K562 (cell line): ENCODE measurements around the gene CCDC9B. TPM values are rescaled to one million over a fixed set of nuclear protein-coding genes. Genes with fewer than 3 reads are reported as not detected.

ENCODE experiments used
- ATAC-seq: fragments of 200-7000 bp; cut with Tn5 transposase; 3 replicates; pipeline ENCODE4 v1.9.1; 2020; ENCODE audit warnings: moderate library complexity
- BruUV-seq: library from RNA; stranded (reverse); fragments of 400-500 nt; replicated peaks from 2 replicates; lab custom pipeline; 2021; lab: Mats Ljungman, UMichigan
- CTCF ChIA-PET: fragments of 300-600 bp; formaldehyde crosslinking; extraction: SDS; loops from one replicate; lab custom pipeline; 2021; ENCODE audit warnings: low intra/inter-chr PET ratio; lab: Yijun Ruan, JAX
- POLR2A ChIA-PET: fragments of 300-600, 350-650 bp; sonication (Branson Sonifier 250); formaldehyde crosslinking; extraction: SDS; loops from one replicate; lab custom pipeline; 2021; ENCODE audit warnings: antibody characterized with exemption, inconsistent platforms; lab: Yijun Ruan, JAX
- DNase-seq, 4 experiments: peaks; one replicate each; pipeline versions ENCODE4 v3.0.0 to v3.0.0-alpha.2; 2011 to 2018; ENCODE audit warnings: low spot score in 3 of 4, mixed read lengths in 3 of 4; ENCODE audit errors: extremely low read depth in 1 of 4
- FAIRE-seq: peaks from 2 replicates; lab custom pipeline; 2011; peaks lifted over from hg19 to GRCh38; lab: Jason Lieb, UNC
- H2AFZ ChIP-seq: 2 replicates; pipeline ENCODE4 v1.6.0; 2011; ENCODE audit warnings: low read depth, low read length, control low read depth, inconsistent platforms
- H3K27ac ChIP-seq: fragments of 200-600 bp; 3 replicates; pipeline ENCODE4 v1.8.0; 2011; ENCODE audit warnings: low read depth, mild to moderate bottlenecking, control low read depth, inconsistent platforms, low read length, moderate library complexity, mixed read lengths; ENCODE audit errors: extremely low read depth
- H3K27me3 ChIP-seq, 2 experiments: fragments of 300-600 bp in 1 of 2; 2 replicates in 1 of 2; 3 replicates in 1 of 2; pipeline versions ENCODE4 v1.6.0 to v1.8.0; 2011; ENCODE audit warnings: inconsistent platforms in 2 of 2, low read length in 2 of 2, mild to moderate bottlenecking in 1 of 2, mixed read lengths in 1 of 2, moderate library complexity in 1 of 2; ENCODE audit not compliant: control insufficient read depth in 2 of 2, insufficient read depth in 2 of 2
- H3K36me3 ChIP-seq: fragments of 300-600 bp; 3 replicates; pipeline ENCODE4 v1.8.0; 2011; ENCODE audit warnings: mild to moderate bottlenecking, low read length, inconsistent platforms; ENCODE audit not compliant: control insufficient read depth, insufficient read depth
- H3K4me1 ChIP-seq, 2 experiments: fragments of 200-600 bp in 1 of 2; replicated peaks in 1 of 2; 2 replicates in 1 of 2; 3 replicates in 1 of 2; pipeline versions ENCODE4 v1.5.1 to v1.8.0; 2011; ENCODE audit warnings: inconsistent platforms in 2 of 2, low read length in 2 of 2, mild to moderate bottlenecking in 1 of 2, mixed read lengths in 1 of 2, moderate library complexity in 1 of 2; ENCODE audit not compliant: control insufficient read depth in 2 of 2, insufficient read depth in 2 of 2
- H3K4me2 ChIP-seq: 2 replicates; pipeline ENCODE4 v1.6.1; 2011; ENCODE audit warnings: low read length, control low read depth, inconsistent platforms, mixed read lengths; ENCODE audit not compliant: insufficient read depth
- H3K4me3 ChIP-seq: fragments of 200-600 bp; sonication (generic), shearing (Covaris generic); 2 replicates; pipeline ENCODE4 v1.5.1; 2016; ENCODE audit warnings: control low read depth, inconsistent platforms
- H3K79me2 ChIP-seq: fragments of 200-600 bp; 3 replicates; pipeline ENCODE4 v1.8.0; 2011; ENCODE audit warnings: low read length, inconsistent platforms; ENCODE audit not compliant: control insufficient read depth, insufficient read depth
- H3K9ac ChIP-seq, 2 experiments: 2 replicates each; pipeline versions ENCODE4 v1.6.0 to v1.6.1; 2011; ENCODE audit warnings: low read depth in 2 of 2, low read length in 2 of 2, control low read depth in 1 of 2, inconsistent platforms in 1 of 2, mild to moderate bottlenecking in 1 of 2, mixed read lengths in 1 of 2; ENCODE audit not compliant: insufficient read depth in 1 of 2
- H3K9me1 ChIP-seq: one replicate; pipeline ENCODE4 v1.6.0; 2011; ENCODE audit warnings: inconsistent platforms, mild to moderate bottlenecking, low read length, moderate library complexity; ENCODE audit not compliant: control insufficient read depth, insufficient read depth
- H3K9me3 ChIP-seq: replicated peaks from 2 replicates; pipeline ENCODE4 v1.5.1; 2011; ENCODE audit warnings: low read depth, low read length, inconsistent platforms; ENCODE audit not compliant: control insufficient read depth, insufficient read depth
- H4K20me1 ChIP-seq: replicated peaks from 2 replicates; pipeline ENCODE4 v1.6.1; 2011; ENCODE audit warnings: low read length, inconsistent platforms, mixed read lengths; ENCODE audit not compliant: control insufficient read depth, insufficient read depth
- BCOR ChIP-seq: fragments of 450-650 bp; IDR thresholded peaks from 2 replicates; pipeline ENCODE4 v1.6.1; 2016
- CSDE1 ChIP-seq, 2 experiments: fragments of 450-650 bp; IDR thresholded peaks; 2 replicates each; pipeline ENCODE4 v1.6.1; 2016; ENCODE audit warnings: mild to moderate bottlenecking in 1 of 2
- CXXC5 ChIP-seq: fragments of 250-450 bp; sonication (Bioruptor Pico); IDR thresholded peaks from 2 replicates; pipeline ENCODE4 v1.8.0; 2022; ENCODE audit warnings: inconsistent platforms, mild to moderate bottlenecking, moderate library complexity
- DACH1 ChIP-seq: fragments of 450-650 bp; IDR thresholded peaks from 2 replicates; pipeline ENCODE4 v1.6.1; 2018; ENCODE audit not compliant: partially characterized antibody
- HNRNPH1 ChIP-seq: fragments of 200-400 bp; formaldehyde crosslinking; optimal IDR thresholded peaks from 2 replicates; pipeline ENCODE3; 2017; ENCODE audit warnings: low read depth, mild to moderate bottlenecking, low read length, moderate library complexity
- ILF3 ChIP-seq: fragments of 450-650 bp; IDR thresholded peaks from 2 replicates; pipeline ENCODE4 v1.6.1; 2018; ENCODE audit warnings: antibody characterized with exemption, mild to moderate bottlenecking, moderate library complexity, borderline replicate concordance
- KAT8 ChIP-seq: fragments of 450-650 bp; IDR thresholded peaks from 2 replicates; pipeline ENCODE4 v1.6.1; 2016; ENCODE audit warnings: low read depth, mild to moderate bottlenecking
- RBM15 ChIP-seq: fragments of 200-400 bp; formaldehyde crosslinking; IDR thresholded peaks from 2 replicates; pipeline ENCODE4 v1.6.1; 2018; ENCODE audit warnings: mild to moderate bottlenecking, low read length, moderate library complexity; ENCODE audit not compliant: insufficient read depth
- SMAD2 ChIP-seq: fragments of 150-350 bp; IDR thresholded peaks from 2 replicates; pipeline ENCODE4 v1.6.1; 2014; ENCODE audit warnings: low read depth, mild to moderate bottlenecking, low read length
- TSC22D4 ChIP-seq: fragments of 450-650 bp; IDR thresholded peaks from 2 replicates; pipeline ENCODE4 v1.6.1; 2016; ENCODE audit warnings: missing genetic modification characterization, missing biosample characterization, control low read depth
- ZNF232 ChIP-seq: sonication (generic); formaldehyde crosslinking; IDR thresholded peaks from 2 replicates; pipeline ENCODE4 v1.8.0; 2022; ENCODE audit warnings: mild to moderate bottlenecking, missing genetic modification reagents
- ZNF561 ChIP-seq: fragments of 450-650 bp; formaldehyde crosslinking; conservative IDR thresholded peaks from 2 replicates; pipeline ENCODE4 v1.4.0; 2020; ENCODE audit warnings: mild to moderate bottlenecking, moderate library complexity
- ZNF609 ChIP-seq: sonication (generic); formaldehyde crosslinking; IDR thresholded peaks from 2 replicates; pipeline ENCODE4 v1.8.1; 2023; ENCODE audit warnings: missing genetic modification reagents, mild to moderate bottlenecking, borderline replicate concordance
- WGBS: fragments of 100-300 bp; shearing (Covaris generic); methylation state at CpG from one replicate; pipeline ENCODE4 v1.1.6; 2016; ENCODE audit warnings: low coverage, mixed read lengths; ENCODE audit not compliant: insufficient coverage; ENCODE audit errors: missing lambda C conversion rate; 5-methylcytosine and 5-hydroxymethylcytosine counted together
- in situ Hi-C: fragments of 300-500 bp; cut with MboI; formaldehyde crosslinking; loops from 4 replicates; pipeline ENCODE4 v1.15.0; 2018; ENCODE audit warnings: inconsistent platforms, mixed read lengths
- intact Hi-C: fragments of 100-400 bp; cut with micrococcal nuclease; formaldehyde crosslinking; loops from 2 replicates; pipeline ENCODE4 v1.14.2; 2022
- polyA plus RNA-seq, 8 experiments: library from polyadenylated mRNA; depleted of rRNA in 4 of 8; stranded (reverse) in 5 of 8; unstranded in 3 of 8; fragments of >200 nt; fragmentation: Nextera tagmentation in 2 of 8; fragmentation: Illumina TruSeq in 1 of 8; extraction: Ambion mirVana in 2 of 8; extraction: Trizol in 1 of 8; gene quantifications; 2 replicates each; pipeline versions ENCODE4 v1.2.1 to v1.2.3, GENCODE V29; 2011 to 2014; ENCODE audit warnings: inconsistent platforms in 1 of 8, missing spikeins in 1 of 8
- total RNA-seq, 7 experiments: library from RNA; depleted of rRNA in 6 of 7; stranded (reverse); fragments of >200 nt in 6 of 7; fragmentation: Illumina TruSeq in 2 of 7; extraction: Trizol in 2 of 7; gene quantifications; 2 replicates each; pipeline versions ENCODE4 v1.2.1 to v1.2.3, GENCODE V29; 2011 to 2021; ENCODE audit warnings: low replicate concordance in 1 of 7

Gene CCDC9B
- total and polyA plus RNA-seq, 9 of the 15 experiments (the other 6 are each of a cell fraction or from before 2014, with no cell fraction given) = 0.01 to 0.47 (median 0.15) TPM; not detected in 1

GRCh38 chr15:40286794-40287193 lies 53.9 kb downstream of the CCDC9B start:
- no peaks in the 10 kb centered on the region for H4K20me1 ChIP-seq
- ChIA-PET POLR2A (interaction anchor here (0.6 to 1.0 kb wide), 2 partner anchors 67 to 662 kb away, joined by 3 read pairs; no protein-coding TSS in a partner anchor), CTCF (no interaction called here)
- H3K9me3 ChIP-seq = no peaks in the 10 kb centered on the region
- WGBS = 32% methylated on average over 7 of the region's 7 CpGs
- no peak overlapping the region for H2AFZ ChIP-seq
- ATAC-seq (no peak), FAIRE-seq (no peak), DNase-seq (no peak)
- H3K79me2 ChIP-seq = no peaks in the 10 kb centered on the region
- H3K9me1 ChIP-seq = no peaks in the 10 kb centered on the region
- intact Hi-C loops (no loop called here), in situ Hi-C loops (no loop called here)
- no peaks in the 10 kb centered on the region for H3K36me3 ChIP-seq
- H3K27ac ChIP-seq = no peak overlapping the region
- BruUV-seq = no TSS peak
- H3K4me3 ChIP-seq = no peak overlapping the region
- no peak overlapping the region for H3K4me2 ChIP-seq
- H3K27me3 ChIP-seq = peaks cover 2% of the 10 kb centered on the region in 2 experiments; a peak in 3 of 5 replicates
- no peak for TF ChIP-seq ILF3
- TF ChIP-seq ZNF232 (CRISPR knock-in tag) = no peak
- no peak for TF ChIP-seq HNRNPH1
- H3K9ac ChIP-seq = no peak overlapping the region
- peaks cover 0 to 42% of the 10 kb centered on the region in 2 experiments; a peak in 3 of 5 replicates for H3K4me1 ChIP-seq

- peak overlapping the region in 1 of 2 experiments; percentile 17; a peak in 1 of 4 replicates for H3K9ac ChIP-seq
- FAIRE-seq = no peak
- BruUV-seq = no TSS peak
- intact Hi-C loops = no loop called here
- 23% methylated on average over 7 of the region's 7 CpGs for WGBS
- H3K4me2 ChIP-seq = no peak overlapping the region
- no peak overlapping the region for H3K27ac ChIP-seq
- no peak overlapping the region for H2AFZ ChIP-seq
- peaks cover 0 to 42% of the 10 kb centered on the region in 2 experiments; a peak in 3 of 5 replicates for H3K4me1 ChIP-seq
- H3K4me3 ChIP-seq = no peak overlapping the region
- ATAC-seq = no peak
- ChIA-PET POLR2A (interaction anchor here (1.0 to 1.6 kb wide), 3 partner anchors 41 to 68 kb away, joined by 3 to 4 read pairs (median 3); no protein-coding TSS in a partner anchor), CTCF (no interaction called here)
- no peaks in the 10 kb centered on the region for H3K9me3 ChIP-seq
- no peaks in the 10 kb centered on the region for H3K36me3 ChIP-seq
- H3K27me3 ChIP-seq = no peaks in the 10 kb centered on the region
- no peaks in the 10 kb centered on the region for H4K20me1 ChIP-seq
- in situ Hi-C loops = no loop called here
- H3K9me1 ChIP-seq = no peaks in the 10 kb centered on the region
- no peaks in the 10 kb centered on the region for H3K79me2 ChIP-seq
- DNase-seq = no peak
- TF ChIP-seq BCOR (no peak), RBM15 (no peak), DACH1 (no peak), SMAD2 (no peak), CXXC5 (no peak), ZNF609 (no peak), TSC22D4 (tag) (no peak), KAT8 (no peak), ZNF561 (no peak), CSDE1 (IDR thresholded peaks at IDR 0.05) (no peak)
These were observed 54.6 kb downstream of the CCDC9B start for GRCh38 chr15:40286061-40286532.
